GM18505 (cell line): Measurements from ENCODE around the gene CROCC2.

Experiments
- ATAC-seq: cut with Tn5 transposase; IDR thresholded peaks from one replicate; pipeline ENCODE4 v1.9.1; 2021; ENCODE audit not compliant: unreplicated experiment
- POLR2A ChIP-seq: IDR thresholded peaks from 4 replicates; pipeline ENCODE4 v1.6.1; 2011; ENCODE audit warnings: borderline replicate concordance; ENCODE audit not compliant: insufficient read depth, insufficient read length; ENCODE audit errors: extremely low read depth

The CROCC2 gene

GRCh38 chr2:240935103-240935876, 29.2 kb downstream of the CROCC2 start:
- TF ChIP-seq POLR2A = no peak
- ATAC-seq = no peak

- no peak for ATAC-seq
- no peak for TF ChIP-seq POLR2A
These were observed 30.0 kb downstream of the CROCC2 start for GRCh38 chr2:240936106-240936505.

DNA sequence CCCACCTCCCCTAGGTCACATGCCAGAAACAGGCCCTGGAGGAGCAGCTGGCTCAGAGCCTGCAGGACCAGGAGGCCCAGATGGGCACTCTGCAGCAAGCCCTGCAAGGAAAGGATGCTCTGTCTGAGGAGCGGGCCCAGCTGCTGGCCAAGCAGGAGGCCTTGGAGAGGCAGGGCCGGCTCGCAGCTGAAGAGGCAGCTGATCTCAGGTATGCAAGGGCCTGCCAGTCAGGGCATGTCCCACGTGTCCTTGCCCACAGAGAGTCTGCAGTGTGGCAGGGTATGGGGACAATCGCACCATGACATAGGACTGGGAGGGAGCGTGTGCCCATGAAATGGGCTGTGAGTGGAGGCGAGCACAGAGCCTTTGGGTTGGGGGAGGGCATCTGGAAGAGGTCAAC, 39.9 kb downstream of the CROCC2 start:
- no peak for ATAC-seq
- TF ChIP-seq POLR2A = no peak

GRCh38 chr2:240946654-240947053, 40.5 kb downstream of the CROCC2 start:
- TF ChIP-seq POLR2A = no peak
- ATAC-seq = no peak

DNA sequence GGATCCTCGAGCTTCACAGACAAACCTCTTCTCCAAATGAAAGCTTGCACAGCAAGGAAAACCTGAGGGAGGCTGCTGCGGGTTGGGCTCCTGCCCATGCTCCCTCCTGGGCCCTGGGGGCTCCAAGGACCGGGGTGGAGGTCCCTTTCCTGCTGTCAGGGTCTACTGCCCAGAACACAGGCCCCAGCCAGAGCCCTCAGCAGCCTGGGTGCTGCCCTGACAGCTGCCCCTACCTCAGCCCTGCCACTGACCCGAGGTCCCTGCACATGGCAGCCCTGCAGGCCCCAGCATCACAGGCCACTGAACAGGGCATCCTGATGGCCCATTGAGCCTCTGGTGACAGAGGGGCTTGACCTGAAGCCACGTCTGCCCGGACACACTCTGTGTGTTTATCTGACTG, 41.0 kb downstream of the CROCC2 start:
- no peak for TF ChIP-seq POLR2A
- ATAC-seq = no peak

GRCh38 chr2:240947607-240948006, 41.5 kb downstream of the CROCC2 start:
- TF ChIP-seq POLR2A = no peak
- ATAC-seq = no peak

- TF ChIP-seq POLR2A = no peak
- ATAC-seq = no peak
These were observed 42.0 kb downstream of the CROCC2 start for GRCh38 chr2:240948086-240948485.

- no peak for TF ChIP-seq POLR2A
- no peak for ATAC-seq
These were observed 43.0 kb downstream of the CROCC2 start for GRCh38 chr2:240948905-240949790.

DNA sequence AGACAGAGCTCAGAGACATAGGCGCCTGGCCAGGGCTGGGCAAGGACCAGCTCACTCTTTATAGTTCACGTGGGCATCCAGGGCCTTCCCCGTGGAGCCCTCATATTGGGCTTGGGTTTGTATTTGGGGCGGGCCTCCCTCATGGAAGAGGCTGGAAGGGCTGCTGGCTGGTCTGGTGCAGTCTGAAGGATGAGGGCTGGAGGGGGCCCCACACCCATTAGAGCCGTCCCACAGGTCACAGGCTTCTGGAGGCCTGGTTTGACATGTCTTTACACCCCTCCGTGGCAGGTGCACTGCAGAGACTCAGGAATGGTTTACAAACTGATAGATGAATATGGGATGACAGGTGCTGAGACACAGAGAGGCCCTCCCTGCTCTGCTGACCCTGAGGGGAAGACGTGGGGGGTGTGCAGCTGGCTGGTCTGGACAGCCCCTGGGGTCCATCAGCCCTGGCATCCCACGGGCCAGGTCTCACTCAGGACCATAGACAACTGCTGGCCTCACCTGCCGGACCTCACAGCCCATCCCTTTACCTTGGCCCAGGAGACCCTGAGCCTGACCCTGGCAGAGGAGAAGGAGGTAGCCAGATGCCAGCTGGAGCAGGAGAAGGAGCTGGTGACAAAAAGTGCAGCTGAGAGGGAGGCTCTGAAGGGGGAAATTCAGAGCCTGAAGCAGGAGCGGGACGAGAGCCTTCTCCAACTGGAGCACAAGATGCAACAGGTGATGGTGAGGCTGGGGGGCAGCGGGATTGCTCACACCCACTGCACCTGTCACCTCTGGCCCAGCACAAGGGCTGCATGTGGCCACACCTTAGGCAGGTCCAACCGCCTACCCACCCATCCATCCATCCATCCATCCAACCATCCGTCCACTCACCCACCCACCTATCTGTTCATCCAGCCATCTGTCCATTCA, 43.9 kb downstream of the CROCC2 start:
- no peak for TF ChIP-seq POLR2A
- ATAC-seq = no peak

GRCh38 chr2:240951045-240951594, 45.0 kb downstream of the CROCC2 start:
- no peak for TF ChIP-seq POLR2A
- ATAC-seq = no peak

- no peak for ATAC-seq
These were observed 46.5 kb downstream of the CROCC2 start for GRCh38 chr2:240952496-240953246.

More at GRCh38 chr2:240952496-240953246, 46.5 kb downstream of the CROCC2 start:
- TF ChIP-seq POLR2A = no peak
